ENCODE results near the gene ZCCHC9.
"Not testable (repeated sequence)": the region's sequence is repeated elsewhere in the genome, so short reads cannot be mapped to it uniquely, and the experiment has no call there.

Gene ZCCHC9, protein sequence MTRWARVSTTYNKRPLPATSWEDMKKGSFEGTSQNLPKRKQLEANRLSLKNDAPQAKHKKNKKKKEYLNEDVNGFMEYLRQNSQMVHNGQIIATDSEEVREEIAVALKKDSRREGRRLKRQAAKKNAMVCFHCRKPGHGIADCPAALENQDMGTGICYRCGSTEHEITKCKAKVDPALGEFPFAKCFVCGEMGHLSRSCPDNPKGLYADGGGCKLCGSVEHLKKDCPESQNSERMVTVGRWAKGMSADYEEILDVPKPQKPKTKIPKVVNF

DNA sequence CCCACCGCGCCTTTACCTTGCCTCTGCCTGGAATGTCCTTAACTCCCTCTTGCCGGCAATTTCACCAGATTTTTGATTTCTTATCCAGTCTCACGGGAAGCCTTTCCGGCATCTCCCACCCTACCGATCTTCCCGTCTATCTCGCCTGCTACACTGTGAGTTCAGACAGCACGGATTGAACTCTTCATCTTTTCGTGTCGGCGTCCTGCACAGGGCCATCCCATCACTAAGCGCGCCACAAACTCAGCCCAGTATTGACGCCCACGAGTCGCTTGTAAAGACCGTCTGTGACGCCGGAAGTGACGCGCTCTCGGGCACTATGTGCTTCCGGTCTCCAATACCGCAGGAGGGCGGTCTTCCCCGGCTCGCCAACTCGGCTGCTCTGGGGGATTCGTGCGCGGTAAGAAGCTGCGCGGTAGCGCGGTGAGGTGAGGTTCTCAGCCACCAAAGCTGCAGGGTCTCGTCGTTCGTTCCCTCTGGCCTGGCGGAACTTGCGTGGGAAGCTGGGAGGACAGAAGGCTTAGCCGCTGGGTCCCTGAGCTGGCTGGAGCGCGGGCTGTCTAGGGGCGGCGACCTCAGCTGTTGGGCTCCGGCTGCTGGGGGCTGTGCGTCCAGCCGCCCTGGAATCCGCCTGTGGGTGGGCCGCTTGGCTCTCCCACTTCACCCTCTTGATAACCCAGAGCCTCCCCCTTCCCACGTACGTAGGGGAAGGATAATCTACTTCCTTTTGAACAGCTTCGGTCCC is at the start of gene ZCCHC9:
ZCCHC9 (plus strand) TSS at position 317 of the 745 bp plus-strand sequence. CDS start 3,171 bp downstream, outside the sequence.
- DNase-seq = peak; percentile 80

DNA sequence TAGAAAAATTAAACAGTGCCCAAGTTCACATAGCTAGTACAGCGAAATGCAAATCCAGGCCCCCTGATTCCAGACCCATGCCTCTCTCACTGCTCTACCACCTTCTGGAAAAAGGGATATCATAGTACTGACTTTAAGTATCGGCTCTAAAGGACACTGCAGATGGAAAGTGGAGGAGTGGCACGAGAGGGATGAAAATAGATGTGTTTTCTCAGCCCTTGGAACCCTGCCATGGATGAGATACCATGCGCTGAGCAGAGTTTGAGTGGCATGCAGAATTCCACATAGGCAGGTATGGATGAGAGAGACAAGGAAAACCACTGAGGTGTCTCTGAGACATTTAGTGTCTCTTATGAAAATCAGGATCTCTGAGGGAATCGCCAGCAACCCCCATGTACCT is 49.5 kb upstream of the ZCCHC9 start:
- DNase-seq = no peak

DNA sequence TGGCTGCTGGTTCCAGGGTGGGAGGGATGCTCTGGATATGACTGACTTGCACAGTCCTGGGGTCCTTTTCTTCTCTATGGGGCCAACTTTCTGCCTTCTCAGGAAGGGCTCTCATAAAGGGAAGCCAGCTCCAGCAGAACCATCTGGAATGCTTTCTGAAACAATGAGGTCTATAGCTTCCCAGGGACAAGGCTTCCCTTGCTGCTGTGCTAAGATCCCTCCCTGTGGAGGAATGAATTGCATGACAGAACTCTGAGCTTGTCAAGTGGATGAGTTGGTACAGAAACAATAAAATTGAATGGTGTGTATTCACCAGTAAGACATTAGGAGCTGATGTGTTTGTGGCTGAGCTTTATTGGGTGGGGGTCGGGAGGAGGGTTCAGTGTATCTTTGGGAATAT is 48.5 kb upstream of the ZCCHC9 start:
- no peak for DNase-seq

DNA sequence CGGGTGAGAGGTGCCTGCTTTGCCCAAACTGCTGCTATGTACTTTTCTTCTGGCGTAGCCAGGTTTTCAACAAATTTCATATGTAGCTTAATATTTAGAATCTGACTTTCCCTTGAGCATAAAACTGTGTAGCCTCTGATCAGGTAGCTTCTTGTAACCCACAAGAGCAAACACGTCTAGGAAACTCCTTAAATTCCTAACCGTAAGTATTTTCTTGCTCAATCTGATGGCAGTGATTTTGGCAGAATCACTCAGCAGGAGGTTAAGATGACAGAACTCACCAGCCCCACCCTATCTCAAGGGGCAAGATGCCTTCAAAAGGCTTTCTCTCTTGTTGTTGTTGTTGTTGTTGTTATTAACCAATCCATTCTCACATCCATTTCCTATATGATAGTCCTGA is 47.5 kb upstream of the ZCCHC9 start:
- DNase-seq = no peak

DNA sequence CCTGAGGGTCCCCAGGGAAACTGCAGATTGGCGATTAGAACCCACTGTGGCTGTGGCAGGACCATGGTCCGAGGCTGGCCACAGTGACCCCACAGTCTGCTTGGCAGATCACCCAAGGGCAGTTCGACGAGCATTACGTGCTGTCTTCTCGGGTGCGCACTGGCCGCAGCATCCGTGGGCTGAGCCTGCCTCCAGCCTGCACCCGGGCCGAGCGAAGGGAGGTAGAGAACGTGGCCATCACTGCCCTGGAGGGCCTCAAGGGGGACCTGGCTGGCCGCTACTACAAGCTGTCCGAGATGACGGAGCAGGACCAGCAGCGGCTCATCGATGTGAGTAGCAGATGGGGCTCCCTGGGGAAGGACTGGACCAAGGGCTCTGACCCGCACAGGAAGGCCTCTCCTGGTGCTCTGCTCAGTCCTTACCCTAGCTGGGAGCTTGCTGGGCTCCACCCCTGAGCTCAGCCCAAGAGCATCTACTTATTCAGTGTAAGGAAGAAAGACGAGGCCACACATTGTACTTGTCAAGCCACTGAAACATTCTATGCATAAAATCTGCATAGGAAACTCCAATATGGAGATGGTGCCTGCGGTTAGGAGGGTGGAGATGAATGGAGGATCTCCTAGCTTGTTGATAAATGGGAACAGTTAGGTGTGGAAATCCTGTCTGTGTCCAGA is 46.4 kb upstream of the ZCCHC9 start:
- no peak for DNase-seq

DNA sequence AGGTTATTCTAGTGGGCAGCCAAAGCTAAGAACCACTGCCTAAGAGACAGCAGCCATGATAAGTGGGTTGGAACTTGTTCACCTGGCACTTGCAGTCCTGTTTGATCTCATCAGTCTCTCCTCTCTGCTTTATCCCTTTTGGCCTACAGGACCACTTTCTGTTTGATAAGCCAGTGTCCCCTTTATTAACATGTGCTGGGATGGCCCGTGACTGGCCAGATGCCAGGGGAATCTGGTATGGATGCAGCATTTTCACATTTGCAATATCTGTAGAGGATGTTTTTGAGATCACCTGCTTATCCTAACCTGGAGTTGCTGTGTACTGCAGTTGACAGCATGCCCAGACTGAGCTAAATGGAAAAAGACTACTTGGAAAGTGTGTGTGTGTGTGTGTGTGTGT is 44.6 kb upstream of the ZCCHC9 start:
- no peak for DNase-seq

DNA sequence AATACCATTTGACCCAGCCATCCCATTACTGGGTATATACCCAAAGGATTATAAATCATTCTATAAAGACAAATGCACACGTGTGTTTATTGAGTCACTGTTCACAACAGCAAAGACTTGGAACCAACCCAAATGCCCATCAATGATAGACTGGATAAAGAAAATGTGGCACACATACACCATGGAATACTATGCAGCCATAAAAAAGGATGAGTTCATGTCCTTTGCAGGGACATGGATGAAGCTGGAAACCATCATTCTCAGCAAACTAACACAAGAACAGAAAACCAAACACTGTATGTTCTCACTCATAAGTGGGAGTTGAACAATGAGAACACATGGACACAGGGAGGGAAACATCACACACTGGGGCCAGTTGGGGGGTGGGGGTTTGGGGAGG is 38.6 kb upstream of the ZCCHC9 start:
- DNase-seq = not testable (repeated sequence)

DNA sequence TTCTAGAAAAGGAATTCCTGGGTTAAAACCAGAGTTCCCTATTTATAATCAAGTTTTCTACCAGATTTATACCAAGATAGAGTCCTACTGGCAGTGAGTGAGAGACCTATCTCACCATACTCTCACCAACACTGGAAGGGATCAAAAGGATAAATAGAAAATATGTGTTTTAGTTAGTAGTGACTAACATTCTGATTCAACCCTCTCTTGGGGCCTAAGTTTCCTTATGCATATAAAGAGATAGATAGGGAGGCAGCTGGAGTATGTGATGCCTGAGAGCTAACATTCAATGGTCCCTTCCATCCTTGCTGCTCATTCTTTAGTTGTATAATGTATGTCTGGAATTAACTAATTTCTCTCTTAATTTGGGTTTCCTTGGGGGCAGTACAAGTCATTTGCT is 36.3 kb upstream of the ZCCHC9 start:
- no peak for DNase-seq

DNA sequence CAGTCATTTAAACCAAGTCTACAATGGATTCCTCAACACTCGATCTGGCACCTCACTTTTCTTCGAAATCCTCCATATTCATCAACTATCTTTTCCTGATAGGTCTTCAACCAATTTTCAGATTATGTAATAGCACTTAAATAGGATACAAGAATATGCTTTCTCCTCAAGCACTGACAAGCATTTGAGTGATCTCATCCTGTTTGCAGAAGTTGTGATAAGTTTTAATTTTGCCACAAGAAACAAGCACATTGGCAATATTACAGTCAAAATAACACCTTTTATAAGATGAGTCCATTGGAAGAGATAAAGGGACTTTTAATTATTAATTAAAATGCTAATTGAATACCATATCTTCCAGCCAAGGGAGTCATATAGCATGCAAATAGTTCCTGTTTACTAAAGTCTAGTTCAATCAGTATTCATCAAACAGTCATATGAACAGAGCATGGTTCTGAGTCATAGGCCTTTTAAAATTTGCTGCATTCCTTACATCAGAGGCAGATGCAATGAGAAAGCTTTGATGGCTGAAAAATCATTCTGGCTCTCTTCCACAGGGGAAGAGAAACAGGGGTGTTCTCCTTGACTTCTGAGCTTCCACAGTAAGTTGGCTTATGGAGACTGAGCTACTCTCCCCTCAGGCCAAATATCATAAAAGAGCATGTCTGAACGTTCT is 32.7 kb upstream of the ZCCHC9 start:
- DNase-seq = no peak

DNA sequence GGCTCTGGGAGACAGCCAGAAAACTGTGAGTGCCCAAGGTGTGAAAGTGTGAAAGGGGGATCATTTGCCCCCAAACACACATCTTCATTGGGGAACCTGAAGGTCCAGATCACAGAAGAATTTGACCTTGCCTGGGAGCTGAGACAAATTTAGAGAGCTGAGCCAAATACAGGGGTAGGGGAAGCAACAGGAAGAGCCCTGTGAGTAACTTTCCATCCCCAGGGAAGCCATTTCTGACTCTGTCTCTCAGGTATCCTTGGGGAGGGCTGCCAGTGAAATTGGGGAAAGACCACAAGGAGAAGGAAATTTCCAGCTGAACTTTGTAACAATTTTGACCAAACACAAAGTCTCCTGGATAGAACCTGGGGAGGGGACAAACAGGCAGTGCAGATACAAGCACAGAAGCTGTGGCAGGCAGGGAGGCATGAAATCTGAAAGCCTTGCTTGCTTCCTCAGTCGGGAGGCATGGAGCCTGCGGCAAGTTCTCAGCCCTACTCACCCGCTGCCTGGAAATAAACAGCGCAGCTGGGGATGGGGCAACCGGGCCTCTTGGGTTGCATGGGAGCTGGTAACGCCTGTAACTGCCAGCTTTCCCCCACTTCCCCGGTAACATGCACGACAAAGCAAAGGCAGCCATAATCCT is 31.5 kb upstream of the ZCCHC9 start:
- no peak for DNase-seq

DNA sequence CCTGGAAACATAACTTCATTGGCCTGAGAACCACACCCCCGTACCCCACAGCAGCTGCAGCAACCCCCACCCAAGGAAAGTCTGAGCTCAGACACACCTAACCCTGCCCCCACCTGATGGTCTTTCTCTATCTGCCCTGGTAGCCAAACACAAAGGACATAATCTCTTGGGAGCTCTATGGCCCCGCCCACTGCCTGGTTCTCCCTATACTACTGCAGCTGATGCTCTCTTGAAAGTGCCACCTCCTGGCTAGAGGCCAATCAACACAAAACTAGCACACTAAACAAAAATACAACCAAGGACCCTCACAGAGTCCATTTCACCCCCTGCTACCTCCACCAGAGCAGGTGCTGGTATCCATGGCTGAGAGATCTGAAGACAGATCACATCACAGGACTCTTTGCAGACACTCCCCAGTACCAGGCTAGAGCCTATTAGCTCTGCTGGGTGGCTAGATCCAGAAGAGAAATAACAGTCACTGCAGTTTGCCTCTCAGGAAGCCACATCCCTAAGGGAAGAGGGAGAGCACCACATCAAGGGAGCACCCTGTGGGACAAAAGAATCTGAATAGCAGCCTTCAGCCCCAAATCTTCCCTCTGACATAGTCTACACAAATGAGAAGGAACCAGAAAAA is 30.9 kb upstream of the ZCCHC9 start:
- DNase-seq = not testable (repeated sequence)

DNA sequence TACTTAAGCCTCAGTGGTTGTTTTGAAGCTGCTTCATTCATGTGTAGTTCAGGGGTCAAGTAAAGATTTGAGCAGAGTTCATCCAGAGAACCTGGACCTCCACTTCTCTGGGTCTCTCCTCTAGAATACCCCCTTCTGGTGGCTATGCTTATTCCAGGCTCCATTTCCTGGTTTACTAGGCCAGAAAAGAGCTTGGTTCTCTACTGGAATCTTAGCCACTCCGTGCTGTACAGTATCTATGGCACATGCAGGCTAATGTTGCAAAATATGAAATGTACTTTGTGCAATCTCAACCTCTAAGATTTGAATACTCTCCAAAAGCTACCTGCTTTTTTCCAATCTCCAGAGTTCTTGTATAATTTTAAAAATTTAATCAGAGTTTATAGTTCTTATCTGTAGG is 17.4 kb upstream of the ZCCHC9 start:
- no peak for DNase-seq

DNA sequence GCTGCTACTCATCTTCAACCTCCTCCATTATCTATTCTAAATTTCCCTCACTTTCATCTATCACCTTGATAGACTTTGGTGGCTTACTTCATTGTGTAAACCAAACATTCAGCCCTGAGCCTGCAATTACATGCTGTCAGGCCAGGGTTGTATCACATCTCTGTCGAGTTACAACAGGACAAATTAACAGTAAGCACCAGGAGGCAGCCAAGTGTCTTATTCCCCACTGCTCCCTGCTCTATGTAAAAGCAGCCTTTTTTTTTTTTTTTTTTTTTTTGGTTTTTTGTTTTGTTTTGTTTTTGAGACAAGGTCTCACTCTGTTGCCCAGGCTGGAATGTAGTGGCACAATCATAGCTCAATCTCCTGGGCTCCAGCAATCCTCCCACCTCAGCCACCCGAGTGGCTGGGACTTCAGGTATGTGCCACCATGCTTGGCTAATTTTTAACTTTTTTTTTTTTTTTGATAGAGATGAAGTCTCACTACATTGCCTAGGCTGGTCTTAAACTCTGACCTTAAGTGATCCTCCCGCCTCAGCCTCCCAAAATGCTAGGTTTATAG is 15.2 kb upstream of the ZCCHC9 start:
- no peak for DNase-seq

DNA sequence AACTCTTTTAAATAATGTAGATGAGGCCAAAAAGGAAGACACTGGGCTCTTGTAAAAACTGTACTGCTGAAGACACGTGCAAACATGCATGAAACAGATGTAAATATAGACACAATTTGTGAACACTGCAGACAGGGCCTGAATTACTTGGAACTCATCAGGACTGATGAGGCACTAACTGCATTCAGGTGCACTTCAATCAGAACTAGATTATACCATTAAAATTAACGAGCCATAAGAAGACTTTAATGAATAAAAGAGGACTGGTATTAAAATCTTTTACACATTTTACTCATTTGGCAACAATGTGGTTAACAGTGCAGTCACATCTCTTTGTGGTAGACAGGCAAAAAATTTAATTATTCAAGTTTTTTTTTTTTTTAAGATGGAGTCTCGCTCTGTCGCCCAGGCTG is 13.4 kb upstream of the ZCCHC9 start:
- no peak for DNase-seq

DNA sequence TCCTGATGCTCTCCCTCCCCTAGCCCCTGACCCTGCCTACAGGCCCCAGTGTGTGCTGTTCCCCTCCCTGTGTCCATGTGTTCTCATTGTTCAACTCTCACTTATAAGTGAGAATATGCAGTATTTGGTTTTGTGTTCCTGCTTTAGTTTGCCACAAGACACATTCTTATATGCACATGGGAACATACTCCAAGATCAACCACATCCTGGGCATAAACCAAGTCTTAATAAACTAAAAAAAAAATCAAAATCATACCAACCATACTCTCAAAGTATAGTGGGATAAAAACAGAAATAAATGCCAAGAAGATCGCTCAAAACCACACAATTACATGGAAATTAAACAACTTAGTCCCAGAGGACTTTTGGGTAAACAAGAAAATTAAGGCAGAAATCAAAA is 11.2 kb upstream of the ZCCHC9 start:
- no peak for DNase-seq

DNA sequence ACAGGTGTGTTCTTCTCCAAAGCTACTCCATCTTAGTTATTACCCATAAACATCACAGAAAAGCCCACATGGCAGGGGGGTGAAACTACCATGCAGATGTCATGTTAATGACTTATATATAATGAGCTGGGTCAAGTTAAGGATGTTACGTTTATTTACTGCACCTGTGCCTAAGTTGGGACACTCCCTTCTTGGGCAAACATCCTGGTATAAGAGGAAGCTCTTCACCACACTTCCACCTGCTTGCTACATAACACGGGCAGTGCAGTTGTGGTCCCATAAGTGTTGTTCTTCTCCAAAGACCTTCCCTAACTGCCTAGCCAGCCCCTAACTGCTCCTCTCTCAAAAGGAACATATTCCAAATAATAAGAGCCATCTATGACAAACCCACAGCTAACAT is 9.3 kb upstream of the ZCCHC9 start:
- DNase-seq = no peak

DNA sequence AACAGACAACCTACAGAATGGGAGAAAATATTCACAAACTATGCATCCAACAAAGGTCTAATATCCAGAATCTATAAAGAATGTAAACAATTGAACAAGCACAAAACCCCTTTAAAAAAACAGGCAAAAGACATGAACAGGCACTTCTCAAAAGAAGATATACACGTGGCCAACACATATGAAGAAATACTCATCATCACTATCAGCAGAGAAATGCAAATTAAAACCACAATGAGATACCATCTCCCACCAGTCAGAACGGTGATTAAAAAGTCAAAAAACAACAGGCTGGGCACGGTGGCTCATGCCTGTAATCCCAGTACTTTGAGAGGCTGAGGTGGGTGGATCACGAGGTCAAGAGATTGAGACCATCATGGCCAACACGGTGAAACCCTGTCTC is 7.4 kb upstream of the ZCCHC9 start:
- not testable (repeated sequence) for DNase-seq

DNA sequence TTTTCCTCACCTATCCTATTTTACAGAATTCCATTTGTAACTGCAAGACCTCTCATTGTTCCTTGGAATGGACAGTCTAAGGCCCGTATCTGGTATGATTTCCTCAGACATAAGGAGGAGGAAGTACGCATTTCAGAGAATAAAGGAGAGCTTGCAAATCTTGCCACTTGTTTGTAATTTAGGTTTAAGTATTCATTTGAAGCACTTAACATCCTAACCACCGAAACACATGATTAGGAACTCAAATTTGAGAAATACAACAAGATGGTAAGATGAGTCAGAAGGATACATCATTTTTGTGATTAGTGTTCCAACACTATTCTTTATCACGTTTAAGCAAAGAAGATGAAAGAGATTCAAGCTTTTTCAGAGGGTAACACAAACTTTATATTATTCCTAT is 3.9 kb upstream of the ZCCHC9 start:
- DNase-seq = no peak

DNA sequence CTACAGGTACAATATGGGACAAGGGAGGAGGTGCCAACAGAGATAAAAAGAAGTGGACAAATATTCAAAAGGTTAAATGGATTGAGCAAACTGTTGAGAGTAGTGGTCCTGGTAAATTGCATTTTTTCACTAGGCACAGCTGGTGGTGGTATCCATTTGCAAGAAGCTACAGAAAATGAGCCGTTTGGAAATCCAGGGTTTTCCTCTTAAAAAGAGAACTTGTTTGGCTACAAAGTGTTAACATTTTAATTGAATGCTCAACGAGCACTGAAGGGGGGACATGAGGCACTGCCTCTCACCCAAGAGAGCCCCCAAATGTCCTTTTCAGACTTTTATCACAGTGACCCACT is 491 bp upstream of the ZCCHC9 start:
- no peak for DNase-seq

DNA sequence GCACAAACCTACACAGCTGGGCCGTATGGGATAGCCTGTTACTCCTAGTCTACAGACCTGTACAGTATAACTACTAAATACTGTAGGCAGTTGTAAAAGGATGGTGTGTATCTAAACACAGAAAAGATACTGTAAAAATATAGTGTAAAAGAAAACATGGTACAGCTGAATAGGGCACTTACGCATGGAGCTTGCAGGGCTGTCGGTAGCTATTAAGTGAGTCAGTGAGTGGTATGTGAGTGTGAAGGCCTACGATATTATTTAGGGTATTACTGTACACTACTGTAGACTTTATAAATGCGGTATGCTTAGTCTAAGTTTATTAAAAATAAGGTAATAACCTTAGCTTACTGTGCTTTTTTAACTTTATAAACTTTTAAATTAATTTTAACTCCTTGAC is 1.2 kb downstream of the ZCCHC9 start:
- no peak for DNase-seq

DNA sequence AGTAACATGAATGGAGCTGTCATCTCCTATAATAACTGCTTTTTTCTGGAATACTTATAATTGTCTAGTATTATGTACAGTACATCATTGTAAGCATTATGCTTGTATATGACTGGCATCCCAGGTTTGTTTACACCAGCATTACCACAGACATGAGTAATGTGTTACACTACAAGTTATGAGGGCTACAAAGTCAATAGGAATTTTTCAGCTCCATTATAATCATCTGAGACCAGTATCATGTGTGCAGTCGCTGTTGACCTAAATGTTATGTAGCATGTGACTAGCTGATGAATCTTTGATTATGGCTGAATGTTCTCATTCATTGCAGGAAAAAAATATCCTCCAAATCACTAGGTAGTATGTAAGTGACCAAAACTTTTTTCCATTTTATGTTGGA is 2.2 kb downstream of the ZCCHC9 start:
- DNase-seq = no peak

DNA sequence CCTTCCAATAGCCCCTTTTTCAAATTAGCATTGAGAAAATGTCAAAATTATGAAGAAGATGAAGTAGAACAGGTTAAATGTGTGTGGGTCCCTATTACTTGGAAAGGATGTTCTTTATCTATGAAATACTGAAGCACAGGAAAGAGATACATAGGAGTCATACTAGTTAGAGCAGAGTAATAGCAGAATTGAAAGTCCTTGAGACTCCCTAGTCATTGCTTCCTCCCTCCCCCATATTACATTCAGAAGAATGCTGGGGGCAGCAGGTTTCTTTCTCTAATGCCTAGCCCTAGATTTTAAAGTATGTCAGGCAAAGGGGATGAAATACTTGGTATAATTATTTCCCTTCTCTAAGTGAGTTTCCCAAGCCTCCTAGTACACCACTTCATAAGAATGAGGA is 4.4 kb downstream of the ZCCHC9 start:
- DNase-seq = no peak

Measured in NCI-H2171 (cell line).